Right lobe of liver (tissue), 4 donors: ENCODE measurements around the gene ZNF44.

ENCODE experiments used
- CTCF ChIP-seq, 4 donors: fragments of 200-600 bp in 3 of 4; fragments of 450-650 bp in 1 of 4; IDR thresholded peaks; one replicate each; pipeline versions ENCODE4 v1.5.1 to v1.8.0; 2016 to 2022; ENCODE audit warnings: antibody characterized with exemption in 4 of 4, mild to moderate bottlenecking in 2 of 4
- POLR2A ChIP-seq: fragments of 450-650 bp; IDR thresholded peaks from one replicate; pipeline ENCODE4 v1.6.1; 2017; ENCODE audit warnings: antibody characterized with exemption, mild to moderate bottlenecking
- donor health status: DM: no; HTN: no; CAD: no.
- donor health status: DM: no; HTN: no; CAD: no.
- donor health status: DM: no; HTN: yes; CAD: no.

- TF ChIP-seq CTCF (IDR thresholded peaks at IDR 0.05) (no peak), POLR2A (no peak)
Observed at GRCh38 chr19:12270854-12271253, 23.8 kb downstream of the ZNF44 start.
